ENCODE data around the gene CTNNB1. TPM values are rescaled to one million over a fixed set of nuclear protein-coding genes. Genes with fewer than 3 reads are reported as not detected.

CTNNB1 gene
- total RNA-seq, 1 donor = 1,165 TPM

DNA sequence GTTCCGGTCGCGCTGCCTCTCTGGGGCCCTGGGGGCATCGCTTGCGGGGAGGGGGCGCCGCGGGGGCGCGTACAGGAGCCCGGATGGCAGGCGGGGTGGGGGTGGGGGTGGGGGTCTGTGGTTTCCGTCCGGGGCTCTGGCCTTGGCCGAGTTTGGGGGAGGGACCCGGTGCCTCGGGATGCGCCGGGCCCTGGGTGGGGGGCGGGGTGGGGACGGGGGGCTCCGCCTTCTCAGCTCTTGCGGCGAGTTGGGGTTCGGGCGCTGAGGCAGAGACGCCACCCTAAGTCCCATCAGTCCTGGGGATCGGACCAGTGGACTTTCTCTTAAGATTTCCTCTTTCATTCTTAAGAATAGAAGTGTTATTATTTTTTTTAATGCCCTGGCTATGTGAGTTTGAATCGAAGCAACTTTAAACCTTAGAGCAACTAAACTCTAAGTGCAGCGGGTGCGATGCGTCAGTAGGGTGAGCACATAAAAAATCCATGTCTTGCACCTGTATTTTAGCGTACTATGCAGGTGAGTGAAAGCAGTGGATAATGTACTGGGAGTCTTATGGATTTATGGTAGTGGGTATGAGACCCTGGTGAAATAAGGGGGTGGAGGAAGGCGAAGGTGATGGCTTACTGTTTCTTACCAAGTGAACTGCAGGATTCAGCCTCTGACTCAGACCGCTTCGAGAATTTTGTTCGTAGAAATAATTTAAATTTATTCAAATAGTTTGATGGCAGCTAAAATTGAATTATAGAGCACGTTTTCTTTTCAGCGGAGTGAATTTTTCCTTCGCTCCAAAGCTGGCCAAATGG, 762 bp downstream of the CTNNB1 start:
- Histone ChIP-seq H3K9me3 (ENCODE audit: low read depth, low read length) (no peaks in the 10 kb centered on the region), H2AFZ (ENCODE audit: low read length) (no peak overlapping the region), H3K27me3 (ENCODE audit: insufficient read depth, low read length) (no peaks in the 10 kb centered on the region), H3K27ac (ENCODE audit: low read depth, low read length) (peak overlapping the region; percentile 92), H3K4me1 (ENCODE audit: insufficient read depth, low read length) (peaks cover 25% of the 10 kb centered on the region), H3K4me3 (ENCODE audit: insufficient read depth, low read length) (peak overlapping the region; percentile 91), H4K20me1 (ENCODE audit: insufficient read depth, low read length) (peaks cover 49% of the 10 kb centered on the region), H3K36me3 (ENCODE audit: insufficient read depth, low read length) (no peaks in the 10 kb centered on the region), H3K79me2 (ENCODE audit: insufficient read depth, low read length) (peaks cover 56% of the 10 kb centered on the region), H3K4me2 (ENCODE audit: insufficient read depth, low read length) (peak overlapping the region; percentile 95)
- DNase-seq (ENCODE audit: insufficient read length, low spot score, missing footprints) = peak; percentile 90
- TF ChIP-seq, protein P1, sequence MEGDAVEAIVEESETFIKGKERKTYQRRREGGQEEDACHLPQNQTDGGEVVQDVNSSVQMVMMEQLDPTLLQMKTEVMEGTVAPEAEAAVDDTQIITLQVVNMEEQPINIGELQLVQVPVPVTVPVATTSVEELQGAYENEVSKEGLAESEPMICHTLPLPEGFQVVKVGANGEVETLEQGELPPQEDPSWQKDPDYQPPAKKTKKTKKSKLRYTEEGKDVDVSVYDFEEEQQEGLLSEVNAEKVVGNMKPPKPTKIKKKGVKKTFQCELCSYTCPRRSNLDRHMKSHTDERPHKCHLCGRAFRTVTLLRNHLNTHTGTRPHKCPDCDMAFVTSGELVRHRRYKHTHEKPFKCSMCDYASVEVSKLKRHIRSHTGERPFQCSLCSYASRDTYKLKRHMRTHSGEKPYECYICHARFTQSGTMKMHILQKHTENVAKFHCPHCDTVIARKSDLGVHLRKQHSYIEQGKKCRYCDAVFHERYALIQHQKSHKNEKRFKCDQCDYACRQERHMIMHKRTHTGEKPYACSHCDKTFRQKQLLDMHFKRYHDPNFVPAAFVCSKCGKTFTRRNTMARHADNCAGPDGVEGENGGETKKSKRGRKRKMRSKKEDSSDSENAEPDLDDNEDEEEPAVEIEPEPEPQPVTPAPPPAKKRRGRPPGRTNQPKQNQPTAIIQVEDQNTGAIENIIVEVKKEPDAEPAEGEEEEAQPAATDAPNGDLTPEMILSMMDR (IDR thresholded peaks at IDR 0.05; ENCODE audit: extremely low read depth, low read depth, low read length) = no peak

DNA sequence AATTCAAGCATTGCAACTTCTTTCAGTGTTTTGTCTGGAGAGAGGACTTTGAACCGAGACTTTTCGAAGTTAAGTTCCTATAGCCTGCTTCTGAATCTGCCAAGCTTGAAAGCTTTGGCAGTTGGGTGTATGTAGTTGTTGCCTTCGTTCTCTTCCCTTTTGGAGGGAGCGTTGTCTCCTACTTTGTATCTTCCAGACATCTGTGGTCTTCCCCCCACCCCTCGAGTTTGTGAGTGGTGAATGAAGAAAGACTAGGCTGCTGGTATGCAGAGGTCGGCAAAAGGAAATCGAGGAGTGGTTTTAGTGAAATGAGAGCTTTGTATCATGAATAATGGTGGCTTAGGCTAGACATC, 1.3 kb downstream of the CTNNB1 start:
- H3K4me2 ChIP-seq (ENCODE audit: insufficient read depth, low read length) = peak overlapping the region; percentile 95
- H3K4me1 ChIP-seq (ENCODE audit: insufficient read depth, low read length) = peaks cover 31% of the 10 kb centered on the region
- peak; percentile 77 for DNase-seq (ENCODE audit: insufficient read length, low spot score, missing footprints)
- H4K20me1 ChIP-seq (ENCODE audit: insufficient read depth, low read length) = peaks cover 55% of the 10 kb centered on the region
- peaks cover 62% of the 10 kb centered on the region for H3K79me2 ChIP-seq (ENCODE audit: insufficient read depth, low read length)
- TF ChIP-seq, protein P1 (IDR thresholded peaks at IDR 0.05; ENCODE audit: extremely low read depth, low read depth, low read length) = no peak
- no peaks in the 10 kb centered on the region for H3K9me3 ChIP-seq (ENCODE audit: low read depth, low read length)
- H3K27me3 ChIP-seq (ENCODE audit: insufficient read depth, low read length) = no peaks in the 10 kb centered on the region
- no peaks in the 10 kb centered on the region for H3K36me3 ChIP-seq (ENCODE audit: insufficient read depth, low read length)
- peak overlapping the region; percentile 91 for H3K4me3 ChIP-seq (ENCODE audit: insufficient read depth, low read length)
- no peak overlapping the region for H2AFZ ChIP-seq (ENCODE audit: low read length)
- peak overlapping the region; percentile 89 for H3K27ac ChIP-seq (ENCODE audit: low read depth, low read length)

DNA sequence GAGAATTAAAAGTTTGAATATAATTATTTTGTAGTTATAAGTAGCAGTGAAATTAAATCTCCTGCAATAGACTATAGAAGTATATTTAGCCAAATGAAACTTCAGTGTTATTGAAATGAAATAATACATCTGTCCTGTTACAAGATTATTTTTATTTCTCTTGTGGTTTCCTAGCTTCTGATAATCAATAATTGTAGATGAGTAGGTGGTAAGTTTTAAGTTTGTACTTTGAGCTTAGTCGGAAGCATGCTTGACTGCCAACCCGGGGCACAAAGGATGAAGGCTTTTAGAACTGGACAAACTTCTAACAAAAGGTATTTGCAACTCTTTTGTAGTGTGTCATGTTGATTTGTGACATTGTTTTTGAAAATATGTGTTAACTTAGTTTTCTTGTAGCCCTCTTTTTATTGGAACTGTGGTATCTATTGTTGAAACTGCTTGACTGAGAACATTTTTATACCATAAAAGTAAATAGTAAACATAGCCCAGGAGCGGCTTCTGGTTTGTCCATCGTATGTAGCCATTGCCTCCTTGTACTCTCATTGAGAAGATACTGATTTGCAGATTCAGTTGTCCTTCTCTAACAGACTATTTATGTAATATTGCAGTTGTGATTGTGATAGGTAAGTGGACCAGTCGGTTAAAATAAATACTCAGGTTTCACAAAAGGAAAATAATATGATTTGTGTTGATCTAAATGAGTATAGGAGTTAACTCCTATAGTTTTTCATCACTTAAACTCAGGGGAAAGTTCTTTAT, 2.9 kb downstream of the CTNNB1 start:
- Histone ChIP-seq H3K4me1 (ENCODE audit: insufficient read depth, low read length) (peaks cover 39% of the 10 kb centered on the region), H3K27me3 (ENCODE audit: insufficient read depth, low read length) (no peaks in the 10 kb centered on the region), H3K36me3 (ENCODE audit: insufficient read depth, low read length) (no peaks in the 10 kb centered on the region), H2AFZ (ENCODE audit: low read length) (no peak overlapping the region), H3K9me3 (ENCODE audit: low read depth, low read length) (no peaks in the 10 kb centered on the region), H3K4me3 (ENCODE audit: insufficient read depth, low read length) (peak overlapping the region; percentile 91), H4K20me1 (ENCODE audit: insufficient read depth, low read length) (peaks cover 71% of the 10 kb centered on the region), H3K79me2 (ENCODE audit: insufficient read depth, low read length) (peaks cover 78% of the 10 kb centered on the region), H3K27ac (ENCODE audit: low read depth, low read length) (peak overlapping the region; percentile 89), H3K4me2 (ENCODE audit: insufficient read depth, low read length) (peak overlapping the region; percentile 95)
- TF ChIP-seq, protein P1 (IDR thresholded peaks at IDR 0.05; ENCODE audit: extremely low read depth, low read depth, low read length) = no peak
- DNase-seq (ENCODE audit: insufficient read length, low spot score, missing footprints) = no peak

DNA sequence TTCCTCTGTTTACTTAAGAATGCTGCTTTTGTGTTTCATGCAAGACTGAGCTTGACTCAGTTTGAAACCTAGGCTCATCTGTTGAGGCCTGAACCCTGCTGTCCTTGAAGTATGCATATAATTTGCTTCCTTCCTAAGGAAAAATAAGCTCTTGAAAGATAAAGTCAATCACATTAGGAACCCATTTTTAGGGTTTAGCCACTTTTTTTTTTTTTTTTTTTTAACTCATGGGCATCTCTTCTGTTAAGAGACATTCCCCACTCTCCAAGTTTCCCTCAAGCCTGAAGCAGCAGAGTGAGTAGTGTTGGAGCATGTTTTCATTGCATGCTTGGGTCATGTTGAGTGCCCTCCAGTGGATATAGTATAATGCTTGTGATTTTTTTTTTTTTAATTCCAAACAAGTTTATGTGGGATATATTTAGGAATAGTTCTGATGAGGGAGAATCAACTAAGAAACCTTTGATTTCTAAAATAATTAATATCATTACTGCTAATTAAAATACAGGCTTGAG, 3.6 kb downstream of the CTNNB1 start:
- peaks cover 40% of the 10 kb centered on the region for H3K4me1 ChIP-seq (ENCODE audit: insufficient read depth, low read length)
- peak overlapping the region; percentile 35 for H3K27ac ChIP-seq (ENCODE audit: low read depth, low read length)
- peaks cover 77% of the 10 kb centered on the region for H4K20me1 ChIP-seq (ENCODE audit: insufficient read depth, low read length)
- no peaks in the 10 kb centered on the region for H3K36me3 ChIP-seq (ENCODE audit: insufficient read depth, low read length)
- H2AFZ ChIP-seq (ENCODE audit: low read length) = no peak overlapping the region
- TF ChIP-seq, protein P1 (IDR thresholded peaks at IDR 0.05; ENCODE audit: extremely low read depth, low read depth, low read length) = peak; percentile 55
- peak overlapping the region; percentile 95 for H3K4me2 ChIP-seq (ENCODE audit: insufficient read depth, low read length)
- peak; percentile 94 for DNase-seq (ENCODE audit: insufficient read length, low spot score, missing footprints)
- H3K9me3 ChIP-seq (ENCODE audit: low read depth, low read length) = no peaks in the 10 kb centered on the region
- H3K4me3 ChIP-seq (ENCODE audit: insufficient read depth, low read length) = peak overlapping the region; percentile 91
- peaks cover 84% of the 10 kb centered on the region for H3K79me2 ChIP-seq (ENCODE audit: insufficient read depth, low read length)
- no peaks in the 10 kb centered on the region for H3K27me3 ChIP-seq (ENCODE audit: insufficient read depth, low read length)
